ENCODE results near the gene NCLN. TPM values are rescaled to one million over a fixed set of nuclear protein-coding genes. Genes with fewer than 3 reads are reported as not detected.

NCLN gene
- total and polyA plus RNA-seq, 9 of the 15 experiments (the other 6 are each of a cell fraction or from before 2014, with no cell fraction given) = 3.8 to 126 (median 39.6) TPM

DNA sequence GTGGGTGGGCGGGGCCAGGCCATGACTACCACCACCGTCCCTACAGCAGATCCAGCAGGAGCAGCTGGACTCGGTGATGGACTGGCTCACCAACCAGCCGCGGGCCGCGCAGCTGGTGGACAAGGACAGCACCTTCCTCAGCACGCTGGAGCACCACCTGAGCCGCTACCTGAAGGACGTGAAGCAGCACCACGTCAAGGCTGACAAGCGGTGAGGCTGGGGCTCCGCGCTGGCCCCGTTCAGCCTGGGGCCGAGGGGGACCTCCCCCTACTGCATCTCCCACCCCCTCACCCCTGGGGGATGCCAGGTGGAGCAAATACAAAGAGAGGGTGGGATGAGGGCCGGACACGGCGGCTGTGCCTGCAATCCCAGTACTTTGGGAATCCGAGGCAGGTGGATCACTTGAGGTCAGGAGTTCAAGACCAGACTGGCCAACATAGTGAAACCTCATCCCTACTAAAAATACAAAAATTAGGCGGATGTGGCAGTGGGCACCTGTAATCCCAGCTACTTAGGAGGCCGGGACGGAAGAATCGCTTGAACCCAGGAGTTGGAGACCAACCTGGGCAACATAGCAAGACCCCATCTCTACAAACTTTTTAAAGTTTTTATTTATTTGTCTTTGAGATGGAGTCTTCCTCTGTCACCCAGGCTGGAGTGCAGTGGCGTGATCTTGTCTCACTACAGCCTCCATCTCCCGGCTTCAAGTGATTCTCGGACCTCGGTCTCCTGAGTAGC lies 20.7 kb downstream of the NCLN start:
- 0 out of 2 replicates have a peak, but pooled peaks have one; percentile 10 for TF ChIP-seq POLR2G (IDR thresholded peaks at IDR 0.05; ENCODE audit: low read depth, low read length)
- no peak for TF ChIP-seq TRIM24 (IDR thresholded peaks at IDR 0.05)
- peak; percentile 68 for TF ChIP-seq ZNF121 (CRISPR knock-in tag; conservative IDR thresholded peaks at IDR 0.05)
- no peak for TF ChIP-seq RBM17 (IDR thresholded peaks at IDR 0.05; ENCODE audit: borderline replicate concordance, low read depth, low read length)
- TF ChIP-seq RBM34 (IDR thresholded peaks at IDR 0.05; ENCODE audit: borderline replicate concordance, insufficient read depth, low read length) = no peak
- no peak for TF ChIP-seq BRCA1 (IDR thresholded peaks at IDR 0.05)
- TF ChIP-seq BRCA1 (CRISPR knock-in tag; IDR thresholded peaks at IDR 0.05) = no peak

More for the DNA sequence above, 20.7 kb downstream of the NCLN start:
- WGBS (ENCODE audit: insufficient coverage, low coverage, missing lambda C conversion rate) = 94% methylated on average over 18 of the region's 28 CpGs
- H3K4me3 ChIP-seq = no peak overlapping the region
- DNase-seq (ENCODE audit: extremely low read depth in 1 of 4, low spot score in 3 of 4) = no peak
- 0 out of 2 replicates have a peak, but pooled peaks cover 10% of the 10 kb centered on the region for H4K20me1 ChIP-seq (replicated peaks; ENCODE audit: control insufficient read depth, insufficient read depth, low read length)
- FAIRE-seq = no peak
- no peaks in the 10 kb centered on the region for H3K79me2 ChIP-seq (ENCODE audit: control insufficient read depth, insufficient read depth, low read length)
- BruUV-seq (replicated peaks) = no TSS peak
- no peak overlapping the region; a peak in 1 of 4 replicates for H3K9ac ChIP-seq (ENCODE audit: insufficient read depth in 1 of 2, low read depth in 2 of 2, low read length in 2 of 2)
- peaks cover 70% of the 10 kb centered on the region; the same call in 2 of the 3 replicates for H3K36me3 ChIP-seq (ENCODE audit: control insufficient read depth, insufficient read depth, low read length)
- in situ Hi-C loops (cut with MboI) (no loop called here), intact Hi-C loops (cut with micrococcal nuclease) (no loop called here)
- ATAC-seq = no peak
- no peaks in the 10 kb centered on the region for H3K9me3 ChIP-seq (replicated peaks; ENCODE audit: control insufficient read depth, insufficient read depth, low read depth, low read length)
- CTCF ChIA-PET (ENCODE audit: low intra/inter-chr PET ratio) = no interaction called here
- H2AFZ ChIP-seq (ENCODE audit: low read depth, low read length) = no peak overlapping the region
- POLR2A ChIA-PET = no interaction called here
- H3K4me2 ChIP-seq (ENCODE audit: insufficient read depth, low read length) = no peak overlapping the region
- no peaks in the 10 kb centered on the region for H3K27me3 ChIP-seq (ENCODE audit: control insufficient read depth in 2 of 2, insufficient read depth in 2 of 2, low read length in 2 of 2)
- peaks cover 0 to 59% of the 10 kb centered on the region in 2 experiments; a peak in 2 of 5 replicates for H3K4me1 ChIP-seq (replicated peaks in 1 of 2; ENCODE audit: control insufficient read depth in 2 of 2, insufficient read depth in 2 of 2, low read length in 2 of 2)
- peaks cover 3% of the 10 kb centered on the region for H3K9me1 ChIP-seq (ENCODE audit: control insufficient read depth, insufficient read depth, low read length)
- H3K27ac ChIP-seq (ENCODE audit: extremely low read depth, low read depth, low read length) = no peak overlapping the region
